K562 (cell line): Measurements from ENCODE around the gene SOX11. TPM values are rescaled to one million over a fixed set of nuclear protein-coding genes. Genes with fewer than 3 reads are reported as not detected.

Experiments
- ATAC-seq: fragments of 200-7000 bp; cut with Tn5 transposase; 3 replicates; pipeline ENCODE4 v1.9.1; 2020; ENCODE audit warnings: moderate library complexity
- Bru-seq: library from RNA; stranded (reverse); fragments of 400-500 nt; gene quantifications from one replicate; lab custom pipeline; 2021; lab: Mats Ljungman, UMichigan
- BruChase-seq, 2 experiments: library from RNA; stranded (reverse); fragments of 400-500 nt; gene quantifications; one replicate each; lab custom pipeline; 2021; lab: Mats Ljungman, UMichigan
- BruUV-seq: library from RNA; stranded (reverse); fragments of 400-500 nt; replicated peaks from 2 replicates; lab custom pipeline; 2021; lab: Mats Ljungman, UMichigan
- CTCF ChIA-PET: fragments of 300-600 bp; formaldehyde crosslinking; extraction: SDS; loops from one replicate; lab custom pipeline; 2021; ENCODE audit warnings: low intra/inter-chr PET ratio; lab: Yijun Ruan, JAX
- POLR2A ChIA-PET: fragments of 300-600, 350-650 bp; sonication (Branson Sonifier 250); formaldehyde crosslinking; extraction: SDS; loops from one replicate; lab custom pipeline; 2021; ENCODE audit warnings: antibody characterized with exemption, inconsistent platforms; lab: Yijun Ruan, JAX
- DNase-seq, 4 experiments: peaks; one replicate each; pipeline versions ENCODE4 v3.0.0 to v3.0.0-alpha.2; 2011 to 2018; ENCODE audit warnings: low spot score in 3 of 4, mixed read lengths in 3 of 4; ENCODE audit errors: extremely low read depth in 1 of 4
- FAIRE-seq: peaks from 2 replicates; lab custom pipeline; 2011; peaks lifted over from hg19 to GRCh38; lab: Jason Lieb, UNC
- H2AFZ ChIP-seq: 2 replicates; pipeline ENCODE4 v1.6.0; 2011; ENCODE audit warnings: low read depth, low read length, control low read depth, inconsistent platforms
- H3K27ac ChIP-seq: fragments of 200-600 bp; 3 replicates; pipeline ENCODE4 v1.8.0; 2011; ENCODE audit warnings: low read depth, mild to moderate bottlenecking, control low read depth, inconsistent platforms, low read length, moderate library complexity, mixed read lengths; ENCODE audit errors: extremely low read depth
- H3K27me3 ChIP-seq, 2 experiments: fragments of 300-600 bp in 1 of 2; 2 replicates in 1 of 2; 3 replicates in 1 of 2; pipeline versions ENCODE4 v1.6.0 to v1.8.0; 2011; ENCODE audit warnings: inconsistent platforms in 2 of 2, low read length in 2 of 2, mild to moderate bottlenecking in 1 of 2, mixed read lengths in 1 of 2, moderate library complexity in 1 of 2; ENCODE audit not compliant: control insufficient read depth in 2 of 2, insufficient read depth in 2 of 2
- H3K36me3 ChIP-seq: fragments of 300-600 bp; 3 replicates; pipeline ENCODE4 v1.8.0; 2011; ENCODE audit warnings: mild to moderate bottlenecking, low read length, inconsistent platforms; ENCODE audit not compliant: control insufficient read depth, insufficient read depth
- H3K4me1 ChIP-seq, 2 experiments: fragments of 200-600 bp in 1 of 2; replicated peaks in 1 of 2; 2 replicates in 1 of 2; 3 replicates in 1 of 2; pipeline versions ENCODE4 v1.5.1 to v1.8.0; 2011; ENCODE audit warnings: inconsistent platforms in 2 of 2, low read length in 2 of 2, mild to moderate bottlenecking in 1 of 2, mixed read lengths in 1 of 2, moderate library complexity in 1 of 2; ENCODE audit not compliant: control insufficient read depth in 2 of 2, insufficient read depth in 2 of 2
- H3K4me2 ChIP-seq: 2 replicates; pipeline ENCODE4 v1.6.1; 2011; ENCODE audit warnings: low read length, control low read depth, inconsistent platforms, mixed read lengths; ENCODE audit not compliant: insufficient read depth
- H3K4me3 ChIP-seq: fragments of 200-600 bp; sonication (generic), shearing (Covaris generic); 2 replicates; pipeline ENCODE4 v1.5.1; 2016; ENCODE audit warnings: control low read depth, inconsistent platforms
- H3K79me2 ChIP-seq: fragments of 200-600 bp; 3 replicates; pipeline ENCODE4 v1.8.0; 2011; ENCODE audit warnings: low read length, inconsistent platforms; ENCODE audit not compliant: control insufficient read depth, insufficient read depth
- H3K9ac ChIP-seq, 2 experiments: 2 replicates each; pipeline versions ENCODE4 v1.6.0 to v1.6.1; 2011; ENCODE audit warnings: low read depth in 2 of 2, low read length in 2 of 2, control low read depth in 1 of 2, inconsistent platforms in 1 of 2, mild to moderate bottlenecking in 1 of 2, mixed read lengths in 1 of 2; ENCODE audit not compliant: insufficient read depth in 1 of 2
- H3K9me1 ChIP-seq: one replicate; pipeline ENCODE4 v1.6.0; 2011; ENCODE audit warnings: inconsistent platforms, mild to moderate bottlenecking, low read length, moderate library complexity; ENCODE audit not compliant: control insufficient read depth, insufficient read depth
- H3K9me3 ChIP-seq: replicated peaks from 2 replicates; pipeline ENCODE4 v1.5.1; 2011; ENCODE audit warnings: low read depth, low read length, inconsistent platforms; ENCODE audit not compliant: control insufficient read depth, insufficient read depth
- H4K20me1 ChIP-seq: replicated peaks from 2 replicates; pipeline ENCODE4 v1.6.1; 2011; ENCODE audit warnings: low read length, inconsistent platforms, mixed read lengths; ENCODE audit not compliant: control insufficient read depth, insufficient read depth
- GATAD2A ChIP-seq: fragments of 450-650 bp; IDR thresholded peaks from 2 replicates; pipeline ENCODE4 v1.6.1; 2017
- GTF2F1 ChIP-seq: IDR thresholded peaks from 2 replicates; pipeline ENCODE4 v1.6.1; 2011; ENCODE audit warnings: low read depth, low read length, improper control_type of control experiment
- KLF1 ChIP-seq: fragments of 450-650 bp; IDR thresholded peaks from 2 replicates; pipeline ENCODE4 v1.6.1; 2016; ENCODE audit warnings: missing genetic modification characterization, missing compliant biosample characterization
- MED1 ChIP-seq: sonication (generic); formaldehyde crosslinking; IDR thresholded peaks from 2 replicates; pipeline ENCODE4 v1.8.1; 2023; ENCODE audit warnings: missing genetic modification reagents, borderline replicate concordance
- MTA2 ChIP-seq: fragments of 450-650 bp; IDR thresholded peaks from 2 replicates; pipeline ENCODE4 v1.6.1; 2016; ENCODE audit warnings: low read depth
- MTA3 ChIP-seq: fragments of 450-650 bp; formaldehyde crosslinking; IDR thresholded peaks from 2 replicates; pipeline ENCODE4 v1.6.1; 2017; ENCODE audit warnings: mild to moderate bottlenecking, borderline replicate concordance
- NFIC ChIP-seq: fragments of 450-650 bp; IDR thresholded peaks from 2 replicates; pipeline ENCODE4 v1.6.1; 2017; ENCODE audit warnings: mild to moderate bottlenecking, inconsistent platforms
- SIN3B ChIP-seq: fragments of 450-650 bp; IDR thresholded peaks from 2 replicates; pipeline ENCODE4 v1.6.1; 2017; ENCODE audit warnings: low read depth, mild to moderate bottlenecking, moderate library complexity
- SMARCB1 ChIP-seq: IDR thresholded peaks from 2 replicates; pipeline ENCODE4 v1.6.1; 2011; ENCODE audit warnings: improper control_type of control experiment, low read depth; ENCODE audit not compliant: insufficient read length
- SRF ChIP-seq, 2 experiments: fragments of 250-450, 450-650 bp in 1 of 2; sonication (Bioruptor Pico) in 1 of 2; sonication (generic) in 1 of 2; formaldehyde crosslinking; IDR thresholded peaks; 2 replicates each; pipeline versions ENCODE4 v1.5.0 to v1.5.1; 2020 to 2022; ENCODE audit warnings: mild to moderate bottlenecking in 1 of 2, missing genetic modification reagents in 1 of 2
- SRSF1 ChIP-seq: fragments of 200-400 bp; formaldehyde crosslinking; IDR thresholded peaks from 2 replicates; pipeline ENCODE4 v1.6.1; 2017; ENCODE audit warnings: mild to moderate bottlenecking, low read depth, low read length, moderate library complexity
- ZNF274 ChIP-seq: IDR thresholded peaks from 2 replicates; pipeline ENCODE4 v1.6.1; 2011; ENCODE audit warnings: low read depth, mild to moderate bottlenecking, low read length, moderate library complexity, borderline replicate concordance
- ZNF444 ChIP-seq: fragments of 250-450 bp; sonication (Bioruptor Pico); IDR thresholded peaks from 2 replicates; pipeline ENCODE4 v1.4.0; 2020; ENCODE audit warnings: mild to moderate bottlenecking, moderate library complexity
- ZNF699 ChIP-seq: fragments of 250-450 bp; sonication (Bioruptor Pico); IDR thresholded peaks from 2 replicates; pipeline ENCODE4 v1.8.0; 2021; ENCODE audit warnings: mild to moderate bottlenecking, moderate library complexity; ENCODE audit not compliant: insufficient replicate concordance
- ZNF76 ChIP-seq: fragments of 250-450 bp; sonication (Bioruptor Pico); IDR thresholded peaks from 2 replicates; pipeline ENCODE4 v1.4.0; 2020; ENCODE audit warnings: mild to moderate bottlenecking, moderate library complexity, borderline replicate concordance
- ZNF77 ChIP-seq: fragments of 250-450 bp; sonication (Bioruptor Pico); IDR thresholded peaks from 2 replicates; pipeline ENCODE4 v1.5.0; 2020
- ZNF780A ChIP-seq: fragments of 250-450 bp; sonication (Bioruptor Pico); IDR thresholded peaks from 2 replicates; pipeline ENCODE4 v1.5.0; 2021; ENCODE audit warnings: mild to moderate bottlenecking
- WGBS: fragments of 100-300 bp; shearing (Covaris generic); methylation state at CpG from one replicate; pipeline ENCODE4 v1.1.6; 2016; ENCODE audit warnings: low coverage, mixed read lengths; ENCODE audit not compliant: insufficient coverage; ENCODE audit errors: missing lambda C conversion rate; 5-methylcytosine and 5-hydroxymethylcytosine counted together
- in situ Hi-C: fragments of 300-500 bp; cut with MboI; formaldehyde crosslinking; loops from 4 replicates; pipeline ENCODE4 v1.15.0; 2018; ENCODE audit warnings: inconsistent platforms, mixed read lengths
- intact Hi-C: fragments of 100-400 bp; cut with micrococcal nuclease; formaldehyde crosslinking; loops from 2 replicates; pipeline ENCODE4 v1.14.2; 2022
- long read RNA-seq, 3 experiments: library from polyadenylated mRNA in 2 of 3; library from RNA in 1 of 3; unstranded in 2 of 3; stranded (forward) in 1 of 3; transcript quantifications; one replicate each; pipeline ENCODE4 v2.0.0, GENCODE V29; 2019 to 2022
- polyA minus RNA-seq, 3 experiments: library from RNA; depleted of rRNA, polyadenylated mRNA; stranded (reverse); fragments of >200 nt; gene quantifications; 2 replicates each; pipeline ENCODE4 v1.2.3, GENCODE V29; 2011
- polyA plus RNA-seq, 8 experiments: library from polyadenylated mRNA; depleted of rRNA in 4 of 8; stranded (reverse) in 5 of 8; unstranded in 3 of 8; fragments of >200 nt; fragmentation: Nextera tagmentation in 2 of 8; fragmentation: Illumina TruSeq in 1 of 8; extraction: Ambion mirVana in 2 of 8; extraction: Trizol in 1 of 8; gene quantifications; 2 replicates each; pipeline versions ENCODE4 v1.2.1 to v1.2.3, GENCODE V29; 2011 to 2014; ENCODE audit warnings: inconsistent platforms in 1 of 8, missing spikeins in 1 of 8
- total RNA-seq, 7 experiments: library from RNA; depleted of rRNA in 6 of 7; stranded (reverse); fragments of >200 nt in 6 of 7; fragmentation: Illumina TruSeq in 2 of 7; extraction: Trizol in 2 of 7; gene quantifications; 2 replicates each; pipeline versions ENCODE4 v1.2.1 to v1.2.3, GENCODE V29; 2011 to 2021; ENCODE audit warnings: low replicate concordance in 1 of 7
- TF ChIP-seq, protein P1 (sequence below): fragments of 200-800 bp; sonication (Bioruptor generic); IDR thresholded peaks from 2 replicates; pipeline ENCODE4 v1.6.1; 2017; ENCODE audit warnings: missing genetic modification characterization, missing compliant biosample characterization
- TF ChIP-seq, protein P2 (sequence below): sonication (generic); formaldehyde crosslinking; IDR thresholded peaks from 2 replicates; pipeline ENCODE4 v1.8.0; 2022; ENCODE audit warnings: missing genetic modification reagents, mild to moderate bottlenecking, borderline replicate concordance

Gene SOX11
- total RNA-seq (2011; cell fraction: chromatin; rRNA removed; ENCODE audit: low replicate concordance): not detected in 2 replicates
- total RNA-seq (2011; cell fraction: nucleolus; rRNA removed): not detected in 2 replicates
- not detected in 2 replicates for total RNA-seq (2011; cell fraction: nucleoplasm; rRNA removed)
- total RNA-seq (2014; rRNA removed) (not detected in 2 replicates), total RNA-seq (2014; rRNA removed; fragmentation: Illumina TruSeq; extraction: Trizol) (not detected in 2 replicates), total RNA-seq (2015; rRNA removed; fragmentation: Illumina TruSeq; extraction: Trizol) (not detected in 2 replicates), total RNA-seq (2021) (0.02 TPM in 1 of 2 replicates, not detected in the other), polyA plus RNA-seq (2011; rRNA removed) (not detected in 2 replicates), polyA plus RNA-seq (2014; fragmentation: Illumina TruSeq; extraction: Trizol) (not detected in 2 replicates), polyA plus RNA-seq (2014; fragmentation: Nextera tagmentation; extraction: Ambion mirVana) (not detected), polyA plus RNA-seq (2014; rRNA removed) (not detected in 2 replicates), polyA minus RNA-seq (2011; rRNA and poly(A)+ RNA removed) (not detected in 2 replicates), Bru-seq, nascent RNA (not detected), BruChase-seq, experiment 1, labeled RNA remaining after a 2-hour chase (percentile 9 among the genes with signal in this experiment), BruChase-seq, experiment 2, labeled RNA remaining after a 6-hour chase (percentile 10 among the genes with signal in this experiment)
- polyA plus RNA-seq (2011; cell fraction: cytosol; rRNA removed): not detected in 2 replicates
- not detected in 2 replicates for polyA plus RNA-seq (2011; cell fraction: nucleus; rRNA removed)
- not detected in 2 replicates for polyA plus RNA-seq (2012)
- not detected in 2 replicates for polyA minus RNA-seq (2011; cell fraction: cytosol; rRNA and poly(A)+ RNA removed)
- not detected in 2 replicates for polyA minus RNA-seq (2011; cell fraction: nucleus; rRNA and poly(A)+ RNA removed)
- long read RNA-seq, experiment 1: 0 reads
- long read RNA-seq, experiment 2: 0 reads
- long read RNA-seq, experiment 3: 0 reads

DNA sequence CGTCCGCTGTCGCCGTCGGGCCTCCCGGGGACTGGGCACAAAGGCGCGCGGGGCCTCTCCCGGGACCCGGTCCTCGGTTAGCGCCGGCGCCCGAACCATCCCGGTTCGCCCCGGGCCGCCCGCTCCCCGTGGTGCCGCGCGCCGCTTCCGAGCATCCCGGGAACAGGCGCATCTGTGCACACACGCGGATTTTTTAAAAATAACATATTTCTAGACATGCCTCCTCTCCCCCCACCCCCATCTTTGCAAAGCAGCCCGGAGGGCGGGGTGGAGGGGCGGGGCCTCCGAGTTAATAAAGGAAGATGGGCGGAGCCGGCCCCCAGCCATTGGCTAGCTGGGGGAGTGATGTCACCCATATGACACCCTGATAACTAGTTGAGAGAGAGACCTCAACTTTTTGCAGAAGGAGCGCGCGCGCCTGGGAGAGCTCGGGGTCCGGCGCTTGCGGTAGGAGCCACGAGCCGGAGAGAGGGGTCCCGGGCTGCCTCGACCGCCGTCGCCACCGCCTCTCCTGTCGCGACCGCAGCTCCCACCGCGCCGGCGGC is at the start of gene SOX11:
Gene SOX11, plus strand, starts transcription at position 400 of the 545 bp plus-strand sequence. CDS start 338 bp downstream, outside the sequence.
- BruUV-seq: no TSS peak
- Histone ChIP-seq H3K79me2 (no peaks in the 10 kb centered on the region), H3K27ac (no peak within 1 kb of the TSS), H3K9me1 (no peaks in the 10 kb centered on the region), H3K9ac (no peak within 1 kb of the TSS)
- in situ Hi-C loops: no loop called here
- 51% methylated on average over 29 of the region's 60 CpGs for WGBS
- TF ChIP-seq ZNF274 (no peak), ZNF77 (CRISPR knock-in tag) (no peak), SMARCB1 (no peak), MED1 (CRISPR knock-in tag) (no peak), KLF1 (no peak), MTA3 (no peak), GATAD2A (no peak), ZNF699 (CRISPR knock-in tag) (no peak), ZNF76 (CRISPR knock-in tag) (no peak), ZNF780A (CRISPR knock-in tag) (no peak), ZNF444 (CRISPR knock-in tag) (no peak), MTA2 (no peak), SRF (CRISPR knock-in tag; IDR thresholded peaks at IDR 0.05) (no peak), SIN3B (no peak), GTF2F1 (no peak), SRSF1 (no peak), NFIC (no peak)
- TF ChIP-seq, protein P1, sequence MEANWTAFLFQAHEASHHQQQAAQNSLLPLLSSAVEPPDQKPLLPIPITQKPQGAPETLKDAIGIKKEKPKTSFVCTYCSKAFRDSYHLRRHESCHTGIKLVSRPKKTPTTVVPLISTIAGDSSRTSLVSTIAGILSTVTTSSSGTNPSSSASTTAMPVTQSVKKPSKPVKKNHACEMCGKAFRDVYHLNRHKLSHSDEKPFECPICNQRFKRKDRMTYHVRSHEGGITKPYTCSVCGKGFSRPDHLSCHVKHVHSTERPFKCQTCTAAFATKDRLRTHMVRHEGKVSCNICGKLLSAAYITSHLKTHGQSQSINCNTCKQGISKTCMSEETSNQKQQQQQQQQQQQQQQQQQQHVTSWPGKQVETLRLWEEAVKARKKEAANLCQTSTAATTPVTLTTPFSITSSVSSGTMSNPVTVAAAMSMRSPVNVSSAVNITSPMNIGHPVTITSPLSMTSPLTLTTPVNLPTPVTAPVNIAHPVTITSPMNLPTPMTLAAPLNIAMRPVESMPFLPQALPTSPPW (CRISPR knock-in tag): no peak
- TF ChIP-seq, protein P2, sequence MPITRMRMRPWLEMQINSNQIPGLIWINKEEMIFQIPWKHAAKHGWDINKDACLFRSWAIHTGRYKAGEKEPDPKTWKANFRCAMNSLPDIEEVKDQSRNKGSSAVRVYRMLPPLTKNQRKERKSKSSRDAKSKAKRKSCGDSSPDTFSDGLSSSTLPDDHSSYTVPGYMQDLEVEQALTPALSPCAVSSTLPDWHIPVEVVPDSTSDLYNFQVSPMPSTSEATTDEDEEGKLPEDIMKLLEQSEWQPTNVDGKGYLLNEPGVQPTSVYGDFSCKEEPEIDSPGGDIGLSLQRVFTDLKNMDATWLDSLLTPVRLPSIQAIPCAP (CRISPR knock-in tag): no peak
- TF ChIP-seq, all 486 proteins: peak for 0
- DNase-seq (no peak), ATAC-seq (no peak), FAIRE-seq (no peak)
- H3K4me3 ChIP-seq: no peak within 1 kb of the TSS
- H4K20me1 ChIP-seq: no peaks in the 10 kb centered on the region
- intact Hi-C loops: no loop called here
- H3K9me3 ChIP-seq: no peaks in the 10 kb centered on the region
- ChIA-PET POLR2A (no interaction called here), CTCF (no interaction called here)
- H3K4me1 ChIP-seq: no peaks in the 10 kb centered on the region
- H3K36me3 ChIP-seq: no peaks in the 10 kb centered on the region
- no peaks in the 10 kb centered on the region for H3K27me3 ChIP-seq
- no peak within 1 kb of the TSS for H2AFZ ChIP-seq
- H3K4me2 ChIP-seq: no peak within 1 kb of the TSS
